ENCODE results near the gene DCC. TPM values are rescaled to one million over a fixed set of nuclear protein-coding genes. Genes with fewer than 3 reads are reported as not detected.
"Not testable (repeated sequence)": the region's sequence is repeated elsewhere in the genome, so short reads cannot be mapped to it uniquely, and the experiment has no call there.

Gene DCC
- total RNA-seq, 1 donor from 2014 or later, result 7.5 TPM

GRCh38 chr18:53385889-53386288 lies 1045.9 kb downstream of the DCC start:
- no peak for DNase-seq (ENCODE audit: low spot score)

- DNase-seq (ENCODE audit: low spot score), result no peak
Measured at GRCh38 chr18:53387581-53387980, 1047.6 kb downstream of the DCC start.

- DNase-seq (ENCODE audit: low spot score), result no peak
Measured at GRCh38 chr18:53402670-53403069, 1062.7 kb downstream of the DCC start.

- no peak for DNase-seq (ENCODE audit: low spot score)
Measured at GRCh38 chr18:53408271-53408670, 1068.3 kb downstream of the DCC start.

GRCh38 chr18:53411511-53411910 lies 1071.5 kb downstream of the DCC start:
- no peak for DNase-seq (ENCODE audit: low spot score)

- peak; percentile 2 for DNase-seq (ENCODE audit: low spot score)
Measured at GRCh38 chr18:53417003-53417402, 1077.0 kb downstream of the DCC start.

GRCh38 chr18:53421869-53422268 lies 1081.9 kb downstream of the DCC start:
- no peak for DNase-seq (ENCODE audit: low spot score)

- no peak for DNase-seq (ENCODE audit: low spot score)
Measured at GRCh38 chr18:53422896-53423295, 1082.9 kb downstream of the DCC start.

- DNase-seq (ENCODE audit: low spot score), result peak; percentile 1
Measured at GRCh38 chr18:53426666-53427184, 1086.7 kb downstream of the DCC start.

- no peak for DNase-seq (ENCODE audit: low spot score)
Measured at GRCh38 chr18:53441761-53442414, 1101.9 kb downstream of the DCC start.

- no peak for DNase-seq (ENCODE audit: low spot score)
Measured at GRCh38 chr18:53442415-53442783, 1102.4 kb downstream of the DCC start.

- no peak for DNase-seq (ENCODE audit: low spot score)
Measured at GRCh38 chr18:53443336-53443735, 1103.3 kb downstream of the DCC start.

GRCh38 chr18:53443831-53444230 lies 1103.8 kb downstream of the DCC start:
- DNase-seq (ENCODE audit: low spot score), result no peak

- DNase-seq (ENCODE audit: low spot score), result no peak
Measured at GRCh38 chr18:53451902-53452301, 1111.9 kb downstream of the DCC start.

GRCh38 chr18:53457068-53457467 lies 1117.1 kb downstream of the DCC start:
- DNase-seq (ENCODE audit: low spot score), result peak; percentile 29

- no peak for DNase-seq (ENCODE audit: low spot score)
Measured at GRCh38 chr18:53458268-53458667, 1118.3 kb downstream of the DCC start.

GRCh38 chr18:53458944-53459580 lies 1119.1 kb downstream of the DCC start:
- DNase-seq (ENCODE audit: low spot score), result peak; percentile 1

GRCh38 chr18:53467756-53468155 lies 1127.8 kb downstream of the DCC start:
- DNase-seq (ENCODE audit: low spot score), result no peak

- DNase-seq (ENCODE audit: low spot score), result not testable (repeated sequence)
Measured at GRCh38 chr18:53468173-53468572, 1128.2 kb downstream of the DCC start.

GRCh38 chr18:53472546-53472945 lies 1132.5 kb downstream of the DCC start:
- no peak for DNase-seq (ENCODE audit: low spot score)

GRCh38 chr18:53478155-53478554 lies 1138.2 kb downstream of the DCC start:
- DNase-seq (ENCODE audit: low spot score), result no peak

- DNase-seq (ENCODE audit: low spot score), result no peak
Measured at GRCh38 chr18:53486296-53486695, 1146.3 kb downstream of the DCC start.

- DNase-seq (ENCODE audit: low spot score), result peak; percentile 5
Measured at GRCh38 chr18:53489266-53489665, 1149.3 kb downstream of the DCC start.
